PC-3 (cell line): ENCODE data around the gene MACROD1. TPM values are rescaled to one million over a fixed set of nuclear protein-coding genes. Genes with fewer than 3 reads are reported as not detected.

Experiments
- ATAC-seq: fragments of 200-7000 bp; cut with Tn5 transposase; 2 replicates; pipeline ENCODE4 v1.9.1; 2020; ENCODE audit warnings: mild to moderate bottlenecking, moderate library complexity
- BruUV-seq: library from RNA; stranded (reverse); fragments of 400-500 nt; replicated peaks from 2 replicates; lab custom pipeline; 2021; lab: Mats Ljungman, UMichigan
- CTCF ChIA-PET: fragments of 300-600 bp; sonication (Branson Sonifier 250); formaldehyde crosslinking; loops from one replicate; lab custom pipeline; 2022; ENCODE audit warnings: antibody characterized with exemption; lab: Charles Lee
- POLR2A ChIA-PET: fragments of 300-600 bp; sonication (Branson Sonifier 250); formaldehyde crosslinking; loops from one replicate; lab custom pipeline; 2022; ENCODE audit warnings: antibody characterized with exemption; ENCODE audit not compliant: unreplicated experiment; lab: Charles Lee
- DNase-seq: peaks from one replicate; pipeline ENCODE4 v3.0.0-alpha.2; 2015
- H2AFZ ChIP-seq: fragments of 300-600 bp; sonication (generic); 2 replicates; pipeline ENCODE4 v1.6.0; 2016; ENCODE audit warnings: antibody characterized with exemption, low read length
- H3F3A ChIP-seq: fragments of 300-600 bp; sonication (generic); one replicate; pipeline ENCODE4 v1.6.0; 2017; ENCODE audit warnings: antibody characterized with exemption, low read length, control low read depth, mild to moderate bottlenecking; ENCODE audit not compliant: unreplicated experiment
- H3K27ac ChIP-seq: fragments of 300-600 bp; sonication (generic); 2 replicates; pipeline ENCODE4 v1.5.1; 2016; ENCODE audit warnings: mild to moderate bottlenecking, low read length
- H3K27me3 ChIP-seq: fragments of 300-600 bp; sonication (generic); 2 replicates; pipeline ENCODE4 v1.6.1; 2016; ENCODE audit warnings: low read length, mixed read lengths
- H3K36me3 ChIP-seq: fragments of 300-600 bp; sonication (generic); 2 replicates; pipeline ENCODE4 v1.6.1; 2016; ENCODE audit warnings: low read depth, mixed run types, low read length, mixed read lengths
- H3K4me1 ChIP-seq: fragments of 300-600 bp; sonication (generic); 2 replicates; pipeline ENCODE4 v1.5.1; 2016; ENCODE audit warnings: low read length; ENCODE audit not compliant: insufficient read depth
- H3K4me2 ChIP-seq: fragments of 300-600 bp; sonication (generic); 2 replicates; pipeline ENCODE4 v1.6.0; 2016; ENCODE audit warnings: low read length
- H3K4me3 ChIP-seq: fragments of 300-600 bp; sonication (generic); 2 replicates; pipeline ENCODE4 v1.5.1; 2016; ENCODE audit warnings: mild to moderate bottlenecking, low read length, mixed read lengths
- H3K79me2 ChIP-seq: fragments of 300-600 bp; sonication (generic); 2 replicates; pipeline ENCODE4 v1.6.1; 2017; ENCODE audit warnings: low read length, mixed read lengths
- H3K9ac ChIP-seq: fragments of 300-600 bp; sonication (generic); 2 replicates; pipeline ENCODE4 v1.6.0; 2016; ENCODE audit warnings: mild to moderate bottlenecking, low read length
- H3K9me2 ChIP-seq: fragments of 300-600 bp; sonication (generic); replicated peaks from 2 replicates; pipeline ENCODE4 v1.6.1; 2016; ENCODE audit warnings: mixed run types, low read length, mixed read lengths
- H3K9me3 ChIP-seq: fragments of 300-600 bp; sonication (generic); 2 replicates; pipeline ENCODE4 v1.6.1; 2016; ENCODE audit warnings: low read length, mixed read lengths
- H4K20me1 ChIP-seq: fragments of 300-600 bp; sonication (generic); 2 replicates; pipeline ENCODE4 v1.6.1; 2016; ENCODE audit warnings: low read length, mixed read lengths
- CTCF ChIP-seq: fragments of 300-600 bp; sonication (generic); conservative IDR thresholded peaks from 2 replicates; pipeline ENCODE4 v1.5.1; 2017; ENCODE audit warnings: antibody characterized with exemption, low read depth, mild to moderate bottlenecking, low read length
- EZH2 ChIP-seq: fragments of 300-600 bp; sonication (generic); IDR thresholded peaks from one replicate; pipeline ENCODE4 v1.6.1; 2017; ENCODE audit warnings: antibody characterized with exemption, mild to moderate bottlenecking, low read length; ENCODE audit not compliant: unreplicated experiment
- EZH2phosphoT487 ChIP-seq: fragments of 300-600 bp; sonication (generic); IDR thresholded peaks from 2 replicates; pipeline ENCODE4 v1.6.1; 2018; ENCODE audit warnings: mild to moderate bottlenecking, antibody characterized with exemption, low read length, borderline replicate concordance
- intact Hi-C: fragments of 100-400 bp; cut with micrococcal nuclease; formaldehyde crosslinking; loops from 2 replicates; pipeline ENCODE4 v1.9.0; 2023
- total RNA-seq: library from RNA; depleted of rRNA; stranded (reverse); fragments of >200 nt; gene quantifications from 2 replicates; pipeline ENCODE4 v1.2.3, GENCODE V29; 2014

Gene MACROD1
- total RNA-seq, 1 experiment from 2014 or later, result 71.4 TPM

- TF ChIP-seq EZH2phosphoT487 (no peak), CTCF (no peak), EZH2 (no peak)
These were observed 141.9 kb downstream of the MACROD1 start for GRCh38 chr11:64023712-64024710.

GRCh38 chr11:64022125-64022784, 143.7 kb downstream of the MACROD1 start:
- POLR2A ChIA-PET, result no interaction called here
- H3K27me3 ChIP-seq, result no peaks in the 10 kb centered on the region
- H2AFZ ChIP-seq, result no peak overlapping the region
- intact Hi-C loops, result no loop called here
- H3K4me2 ChIP-seq, result no peak overlapping the region
- no peak overlapping the region for H3K4me3 ChIP-seq
- CTCF ChIA-PET, result no interaction called here
- no peak overlapping the region for H3K27ac ChIP-seq
- no peak for DNase-seq
- H3K4me1 ChIP-seq, result no peaks in the 10 kb centered on the region
- no peaks in the 10 kb centered on the region for H3K36me3 ChIP-seq
- TF ChIP-seq EZH2 (no peak), EZH2phosphoT487 (no peak)
- no peak overlapping the region for H3K9ac ChIP-seq
- H4K20me1 ChIP-seq, result no peaks in the 10 kb centered on the region
- H3K79me2 ChIP-seq, result no peaks in the 10 kb centered on the region
- H3K9me3 ChIP-seq, result no peaks in the 10 kb centered on the region
- H3F3A ChIP-seq, result no peaks in the 10 kb centered on the region
- H3K9me2 ChIP-seq, result no peaks in the 10 kb centered on the region
- BruUV-seq, result no TSS peak
- ATAC-seq, result no peak

More at GRCh38 chr11:64023712-64024710, 141.9 kb downstream of the MACROD1 start:
- Histone ChIP-seq H2AFZ (no peak overlapping the region), H3F3A (no peaks in the 10 kb centered on the region), H3K4me3 (no peak overlapping the region), H3K27me3 (no peaks in the 10 kb centered on the region), H3K4me2 (no peak overlapping the region), H3K4me1 (no peaks in the 10 kb centered on the region), H3K9me2 (no peaks in the 10 kb centered on the region), H3K36me3 (no peaks in the 10 kb centered on the region), H4K20me1 (no peaks in the 10 kb centered on the region), H3K27ac (no peak overlapping the region), H3K9me3 (no peaks in the 10 kb centered on the region), H3K79me2 (no peaks in the 10 kb centered on the region), H3K9ac (no peak overlapping the region)
- ATAC-seq (no peak), DNase-seq (no peak)
- BruUV-seq, result no TSS peak
- CTCF ChIA-PET, result no interaction called here
- intact Hi-C loops, result no loop called here
- POLR2A ChIA-PET, result no interaction called here

GRCh38 chr11:64021757-64022093, 144.2 kb downstream of the MACROD1 start:
- ChIA-PET POLR2A (no interaction called here), CTCF (no interaction called here)
- Histone ChIP-seq H3K27ac (no peak overlapping the region), H4K20me1 (no peaks in the 10 kb centered on the region), H3K79me2 (no peaks in the 10 kb centered on the region), H3K4me2 (no peak overlapping the region), H3K36me3 (no peaks in the 10 kb centered on the region), H2AFZ (no peak overlapping the region), H3K9me2 (no peaks in the 10 kb centered on the region), H3K4me1 (no peaks in the 10 kb centered on the region), H3K9me3 (no peaks in the 10 kb centered on the region), H3K27me3 (no peaks in the 10 kb centered on the region), H3K4me3 (no peak overlapping the region), H3K9ac (no peak overlapping the region), H3F3A (no peaks in the 10 kb centered on the region)
- BruUV-seq, result no TSS peak
- DNase-seq, result no peak
- no peak for TF ChIP-seq CTCF
- TF ChIP-seq EZH2, result no peak
- no peak for TF ChIP-seq EZH2phosphoT487
- intact Hi-C loops, result no loop called here
- no peak for ATAC-seq
